Adrenal gland (tissue), 5 donors: ENCODE data around the gene MICALL1.

Experiments used
- POLR2A ChIP-seq, 2 donors: fragments of 450-650 bp; IDR thresholded peaks; one replicate each; pipeline ENCODE4 v1.6.1; 2017; ENCODE audit warnings: antibody characterized with exemption in 2 of 2, mild to moderate bottlenecking in 2 of 2, moderate library complexity in 1 of 2
- TF ChIP-seq, protein P1 (sequence below), 6 experiments: fragments of 450-650 bp in 4 of 6; fragments of 200-600 bp in 2 of 6; sonication (generic) in 1 of 6; IDR thresholded peaks; 1 replicate in 5 of 6; 2 replicates in 1 of 6; pipeline versions ENCODE4 v1.5.1 to v1.8.0; 2016 to 2021; ENCODE audit warnings: antibody characterized with exemption in 6 of 6, mild to moderate bottlenecking in 2 of 6, moderate library complexity in 1 of 6
- donor health status: DM: no; HTN: no; CAD: no.

GRCh38 chr22:37979782-37980181 is 73.7 kb downstream of the MICALL1 start:
- TF ChIP-seq, protein P1, sequence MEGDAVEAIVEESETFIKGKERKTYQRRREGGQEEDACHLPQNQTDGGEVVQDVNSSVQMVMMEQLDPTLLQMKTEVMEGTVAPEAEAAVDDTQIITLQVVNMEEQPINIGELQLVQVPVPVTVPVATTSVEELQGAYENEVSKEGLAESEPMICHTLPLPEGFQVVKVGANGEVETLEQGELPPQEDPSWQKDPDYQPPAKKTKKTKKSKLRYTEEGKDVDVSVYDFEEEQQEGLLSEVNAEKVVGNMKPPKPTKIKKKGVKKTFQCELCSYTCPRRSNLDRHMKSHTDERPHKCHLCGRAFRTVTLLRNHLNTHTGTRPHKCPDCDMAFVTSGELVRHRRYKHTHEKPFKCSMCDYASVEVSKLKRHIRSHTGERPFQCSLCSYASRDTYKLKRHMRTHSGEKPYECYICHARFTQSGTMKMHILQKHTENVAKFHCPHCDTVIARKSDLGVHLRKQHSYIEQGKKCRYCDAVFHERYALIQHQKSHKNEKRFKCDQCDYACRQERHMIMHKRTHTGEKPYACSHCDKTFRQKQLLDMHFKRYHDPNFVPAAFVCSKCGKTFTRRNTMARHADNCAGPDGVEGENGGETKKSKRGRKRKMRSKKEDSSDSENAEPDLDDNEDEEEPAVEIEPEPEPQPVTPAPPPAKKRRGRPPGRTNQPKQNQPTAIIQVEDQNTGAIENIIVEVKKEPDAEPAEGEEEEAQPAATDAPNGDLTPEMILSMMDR (IDR thresholded peaks at IDR 0.05): no peak
- TF ChIP-seq POLR2A (IDR thresholded peaks at IDR 0.05): no peak
